ENCODE data around the gene WDR81.

The WDR81 gene

DNA sequence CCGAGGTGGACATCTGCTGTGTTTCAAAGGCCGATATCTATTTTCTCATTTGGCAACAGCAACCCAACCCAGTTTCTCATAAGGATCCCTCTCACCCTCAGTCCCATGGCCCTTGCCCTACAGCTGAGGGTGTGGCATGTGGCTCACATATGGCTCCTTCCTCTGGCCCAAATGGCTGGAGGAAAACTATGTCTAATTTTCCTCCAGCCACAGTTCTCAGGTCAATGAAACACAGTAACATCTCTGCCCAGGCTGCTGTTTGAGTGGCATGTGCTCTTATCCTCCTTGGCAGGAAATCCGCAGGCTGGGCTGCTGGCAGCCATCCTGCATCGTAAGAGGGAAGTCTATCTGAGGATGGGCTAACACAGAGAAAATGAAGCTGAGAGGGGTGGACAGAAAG lies 61.4 kb downstream of the WDR81 start:
- DNase-seq: peak in 1 of 2 experiments; percentile 17

DNA sequence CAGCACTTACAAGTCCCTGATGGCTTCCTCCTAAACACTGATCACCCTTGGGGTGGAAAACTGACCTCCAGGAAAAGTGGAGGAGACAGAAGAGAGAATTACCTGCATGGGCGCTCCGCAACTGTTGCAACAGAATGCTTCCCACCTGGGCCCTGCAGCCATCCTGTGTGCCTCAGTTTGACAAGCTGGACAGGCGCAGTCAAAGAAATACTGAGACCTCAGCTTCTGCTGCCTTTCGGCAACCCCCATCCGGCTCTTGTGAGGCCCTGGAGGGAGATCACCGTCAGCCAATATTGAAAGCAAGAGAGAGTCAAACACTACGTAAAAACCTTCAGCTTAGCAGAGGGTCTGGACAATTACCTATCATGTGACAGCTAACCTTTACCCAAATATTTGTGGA lies 62.2 kb downstream of the WDR81 start:
- no peak for DNase-seq

DNA sequence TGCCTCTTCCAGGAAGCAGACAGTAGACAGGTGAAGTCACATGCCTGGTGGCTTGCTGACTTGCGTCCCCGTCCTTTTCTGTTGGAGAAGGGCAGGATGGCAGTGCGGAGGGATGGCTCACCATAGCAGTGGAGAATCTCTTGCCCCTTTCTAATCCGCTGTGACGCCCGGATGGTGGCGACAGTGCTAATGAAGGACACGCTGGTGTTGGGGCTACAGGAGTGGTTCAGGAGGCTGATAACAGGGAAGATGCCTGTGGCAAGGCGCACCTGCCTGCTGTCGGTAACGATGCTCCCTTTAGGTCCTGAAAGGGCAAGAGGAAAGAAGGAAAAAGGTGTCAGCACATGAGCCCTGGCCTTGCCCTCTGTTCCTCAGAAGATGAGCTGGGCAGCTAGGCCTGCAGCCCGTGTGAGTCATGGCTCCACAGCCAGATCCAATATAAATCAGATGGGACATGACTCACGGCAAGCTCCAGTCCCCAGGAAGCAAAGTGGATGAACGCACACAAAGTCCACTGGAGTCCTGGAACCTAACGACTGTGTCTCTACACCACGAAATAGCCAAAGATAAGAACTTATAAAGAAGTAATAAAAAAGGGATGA lies 62.9 kb downstream of the WDR81 start:
- peak in 1 of 2 experiments; percentile 16 for DNase-seq
